Fibroblast of mammary gland (primary cell): ENCODE data around the gene DDAH1.

ENCODE experiments used
- DNase-seq: peaks from one replicate; pipeline ENCODE4 v3.0.0-alpha.2; 2010; ENCODE audit warnings: low read depth
- H3K4me3 ChIP-seq: 2 replicates; pipeline ENCODE4 v1.5.1; 2011; ENCODE audit warnings: low read depth, mild to moderate bottlenecking, low read length, moderate library complexity; ENCODE audit not compliant: control insufficient read depth
- CTCF ChIP-seq: conservative IDR thresholded peaks from 2 replicates; pipeline ENCODE4 v1.5.1; 2011; ENCODE audit warnings: low read depth, low read length, inconsistent platforms; ENCODE audit not compliant: control insufficient read depth, insufficient read depth

Gene DDAH1

GRCh38 chr1:85398391-85399064 is 66.4 kb downstream of the DDAH1 start:
- H3K4me3 ChIP-seq, result no peak overlapping the region
- DNase-seq, result peak; percentile 82
- TF ChIP-seq CTCF, result peak; percentile 63

- DNase-seq, result no peak
- no peak for TF ChIP-seq CTCF
- no peak overlapping the region for H3K4me3 ChIP-seq
Observed at GRCh38 chr1:85397490-85398032, 67.4 kb downstream of the DDAH1 start.

- H3K4me3 ChIP-seq, result no peak overlapping the region
- no peak for DNase-seq
- TF ChIP-seq CTCF, result no peak
Observed at GRCh38 chr1:85396194-85396593, 68.8 kb downstream of the DDAH1 start.

GRCh38 chr1:85394130-85394529 is 70.8 kb downstream of the DDAH1 start:
- peak; percentile 37 for DNase-seq
- no peak for TF ChIP-seq CTCF
- H3K4me3 ChIP-seq, result no peak overlapping the region

GRCh38 chr1:85393490-85393889 is 71.5 kb downstream of the DDAH1 start:
- no peak for TF ChIP-seq CTCF
- no peak overlapping the region for H3K4me3 ChIP-seq
- DNase-seq, result no peak

- DNase-seq, result no peak
- no peak for TF ChIP-seq CTCF
- no peak overlapping the region for H3K4me3 ChIP-seq
Observed at GRCh38 chr1:85388416-85388815, 76.5 kb downstream of the DDAH1 start.
